Stimulated activated CD8-positive, alpha-beta memory T cell treated with anti-CD3 and anti-CD28 coated beads, Interleukin-12 subunit alpha, Interleukin-12 subunit beta, amount 100 ng/mL, for 1 hour (primary cell): Measurements from ENCODE around the gene PLCB1.

Source experiments
- DNase-seq: peaks from one replicate; pipeline ENCODE4 v3.0.0-alpha.2; 2020; ENCODE audit warnings: low read depth

PLCB1 gene

GRCh38 chr20:8898823-8899222, 766.8 kb downstream of the PLCB1 start:
- DNase-seq, result no peak

GRCh38 chr20:8901237-8902025, 769.4 kb downstream of the PLCB1 start:
- DNase-seq, result no peak

- no peak for DNase-seq
Measured at GRCh38 chr20:8903655-8904605, 771.9 kb downstream of the PLCB1 start.

- DNase-seq, result no peak
Measured at GRCh38 chr20:8909596-8909995, 777.5 kb downstream of the PLCB1 start.

- no peak for DNase-seq
Measured at GRCh38 chr20:8912096-8912495, 780.0 kb downstream of the PLCB1 start.

- DNase-seq, result no peak
Measured at GRCh38 chr20:8912731-8913130, 780.7 kb downstream of the PLCB1 start.

- no peak for DNase-seq
Measured at GRCh38 chr20:8913456-8913855, 781.4 kb downstream of the PLCB1 start.

- no peak for DNase-seq
Measured at GRCh38 chr20:8914421-8914820, 782.4 kb downstream of the PLCB1 start.

GRCh38 chr20:8917084-8917483, 785.0 kb downstream of the PLCB1 start:
- DNase-seq, result no peak

- no peak for DNase-seq
Measured at GRCh38 chr20:8918145-8918544, 786.1 kb downstream of the PLCB1 start.

- DNase-seq, result no peak
Measured at GRCh38 chr20:8924539-8924938, 792.5 kb downstream of the PLCB1 start.

- DNase-seq, result no peak
Measured at GRCh38 chr20:8930726-8931125, 798.7 kb downstream of the PLCB1 start.

- DNase-seq, result no peak
Measured at GRCh38 chr20:8932192-8933165, 800.4 kb downstream of the PLCB1 start.

GRCh38 chr20:8933381-8933807, 801.3 kb downstream of the PLCB1 start:
- DNase-seq, result no peak

GRCh38 chr20:8934362-8934761, 802.3 kb downstream of the PLCB1 start:
- no peak for DNase-seq
